Tibial artery (tissue), 4 donors: ENCODE data around the gene PLXNB3.
"Not testable (repeated sequence)": the region's sequence is repeated elsewhere in the genome, so short reads cannot be mapped to it uniquely, and the experiment has no call there.

ENCODE experiments used
- DNase-seq, 2 donors: peaks; one replicate each; pipeline ENCODE4 v3.0.0-alpha.2; 2019
- H3K27ac ChIP-seq, 2 donors: fragments of 200-600 bp; sonication (generic) in 1 of 2; 1 replicate in 1 of 2; 2 replicates in 1 of 2; pipeline ENCODE4 v1.5.1; 2018 to 2019; ENCODE audit warnings: mild to moderate bottlenecking in 1 of 2
- H3K27me3 ChIP-seq, 2 donors: fragments of 200-600 bp; sonication (generic) in 1 of 2; one replicate each; pipeline versions ENCODE4 v1.5.1 to v1.6.0; 2016 to 2019
- H3K36me3 ChIP-seq, 3 donors: fragments of 200-600 bp; sonication (generic) in 2 of 3; one replicate each; pipeline ENCODE4 v1.5.1; 2016 to 2019; ENCODE audit warnings: mild to moderate bottlenecking in 2 of 3
- H3K4me1 ChIP-seq, 4 donors: fragments of 200-600 bp; sonication (generic) in 2 of 4; 1 replicate in 3 of 4; 2 replicates in 1 of 4; pipeline ENCODE4 v1.5.1; 2016 to 2019
- H3K4me3 ChIP-seq, 2 donors: fragments of 200-600 bp; sonication (generic) in 1 of 2; 1 replicate in 1 of 2; 2 replicates in 1 of 2; pipeline ENCODE4 v1.5.1; 2018 to 2019; ENCODE audit warnings: mild to moderate bottlenecking in 2 of 2
- H3K9me3 ChIP-seq, 3 donors: fragments of 200-600 bp; sonication (generic) in 1 of 3; one replicate each; pipeline ENCODE4 v1.5.1; 2016 to 2019
- CTCF ChIP-seq, 2 experiments: fragments of 200-600 bp in 1 of 2; fragments of 450-650 bp in 1 of 2; IDR thresholded peaks; one replicate each; pipeline ENCODE4 v1.5.1; 2017 to 2019; ENCODE audit warnings: antibody characterized with exemption in 2 of 2, mild to moderate bottlenecking in 1 of 2, moderate library complexity in 1 of 2
- intact Hi-C: fragments of 100-400 bp; cut with DNase I; formaldehyde crosslinking; loops from one replicate; pipeline ENCODE4 v1.15.0; 2023; ENCODE audit warnings: low total_unique reads

The PLXNB3 gene

DNA sequence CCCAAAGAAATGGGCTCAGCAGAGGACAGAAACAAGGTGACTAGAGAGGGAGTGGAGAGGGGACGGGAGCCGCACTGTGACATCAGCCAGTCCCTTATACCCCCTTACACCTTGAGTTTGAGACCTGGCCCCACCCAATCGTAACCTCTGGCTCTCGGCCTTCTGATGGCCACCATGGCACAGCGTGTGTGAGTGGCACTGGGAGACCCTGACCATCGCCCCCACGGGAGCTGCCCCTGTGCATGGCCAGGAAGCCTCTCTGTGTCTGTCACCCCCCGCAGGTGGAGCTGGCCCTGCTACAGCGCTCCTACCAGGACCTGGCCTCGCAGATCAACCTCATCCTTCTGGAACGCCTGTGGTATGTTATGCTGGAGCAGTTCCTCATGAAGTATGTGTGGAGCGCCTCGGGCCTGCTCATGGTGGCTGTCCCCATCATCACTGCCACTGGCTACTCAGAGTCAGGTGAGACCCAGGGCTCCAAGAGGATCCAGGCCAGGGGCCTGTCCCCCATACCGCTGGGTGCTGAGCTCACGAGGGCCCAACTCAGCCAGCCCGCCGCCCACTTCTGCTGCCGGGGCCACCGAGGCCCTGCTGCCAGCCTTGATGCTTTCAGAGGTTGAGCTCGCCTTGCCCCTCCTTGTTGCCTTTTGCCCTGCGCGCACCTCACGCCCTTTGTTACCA is 35.0 kb upstream of the PLXNB3 start:
- peaks cover 0 to 8% (median 0%) of the 10 kb centered on the region in 3 donors for H3K36me3 ChIP-seq
- no peaks in the 10 kb centered on the region for H3K27me3 ChIP-seq
- H3K4me3 ChIP-seq = no peak overlapping the region
- peaks cover 0 to 39% (median 36%) of the 10 kb centered on the region in 4 donors for H3K4me1 ChIP-seq
- intact Hi-C loops = no loop called here
- no peak for TF ChIP-seq CTCF (IDR thresholded peaks at IDR 0.05)
- peaks cover 0 to 6% (median 5%) of the 10 kb centered on the region in 3 donors for H3K9me3 ChIP-seq
- H3K27ac ChIP-seq = no peak overlapping the region
- no peak for DNase-seq

GRCh38 chrX:153730115-153730514 is 33.9 kb upstream of the PLXNB3 start:
- H3K27me3 ChIP-seq, H3K9me3 ChIP-seq, H3K4me3 ChIP-seq, intact Hi-C loops, H3K27ac ChIP-seq, H3K36me3 ChIP-seq, DNase-seq: not testable (repeated sequence)
- H3K4me1 ChIP-seq = peaks cover 0 to 35% (median 32%) of the 10 kb centered on the region in 4 donors

GRCh38 chrX:153731117-153731844 is 32.8 kb upstream of the PLXNB3 start:
- no peaks in the 10 kb centered on the region for H3K27me3 ChIP-seq
- no peak for TF ChIP-seq CTCF (IDR thresholded peaks at IDR 0.05)
- H3K4me3 ChIP-seq = no peak overlapping the region
- H3K27ac ChIP-seq = no peak overlapping the region
- DNase-seq = no peak
- intact Hi-C loops = no loop called here
- peaks cover 0 to 24% (median 20%) of the 10 kb centered on the region in 4 donors for H3K4me1 ChIP-seq
- H3K36me3 ChIP-seq = peaks cover 0 to 14% (median 3%) of the 10 kb centered on the region in 3 donors
- peaks cover 0 to 6% (median 5%) of the 10 kb centered on the region in 3 donors for H3K9me3 ChIP-seq

DNA sequence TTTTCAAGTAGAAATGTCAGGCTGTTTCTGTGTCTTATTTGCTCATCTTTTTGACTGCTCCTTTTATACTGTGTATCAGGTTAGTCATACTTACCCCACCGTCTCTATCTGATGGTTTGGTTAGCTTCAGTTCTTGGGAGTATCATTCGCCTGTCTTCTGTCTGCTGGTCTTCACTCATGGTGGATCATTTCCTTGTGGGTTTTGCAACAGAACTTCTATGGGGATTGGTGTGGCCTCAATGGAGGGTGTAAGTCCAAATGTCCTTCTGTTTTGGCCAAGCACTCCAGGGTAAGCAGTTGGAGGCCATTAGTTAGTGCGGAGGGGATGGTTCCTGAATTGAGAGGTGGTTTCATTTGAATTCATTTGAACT is 32.2 kb upstream of the PLXNB3 start:
- intact Hi-C loops = no loop called here
- H3K9me3 ChIP-seq = peaks cover 0 to 6% (median 5%) of the 10 kb centered on the region in 3 donors
- H3K27ac ChIP-seq = no peak overlapping the region
- no peak for TF ChIP-seq CTCF (IDR thresholded peaks at IDR 0.05)
- DNase-seq = no peak
- H3K4me1 ChIP-seq = peaks cover 0 to 18% (median 15%) of the 10 kb centered on the region in 4 donors
- H3K4me3 ChIP-seq = no peak overlapping the region
- no peaks in the 10 kb centered on the region for H3K27me3 ChIP-seq
- peaks cover 0 to 19% (median 8%) of the 10 kb centered on the region in 3 donors for H3K36me3 ChIP-seq

DNA sequence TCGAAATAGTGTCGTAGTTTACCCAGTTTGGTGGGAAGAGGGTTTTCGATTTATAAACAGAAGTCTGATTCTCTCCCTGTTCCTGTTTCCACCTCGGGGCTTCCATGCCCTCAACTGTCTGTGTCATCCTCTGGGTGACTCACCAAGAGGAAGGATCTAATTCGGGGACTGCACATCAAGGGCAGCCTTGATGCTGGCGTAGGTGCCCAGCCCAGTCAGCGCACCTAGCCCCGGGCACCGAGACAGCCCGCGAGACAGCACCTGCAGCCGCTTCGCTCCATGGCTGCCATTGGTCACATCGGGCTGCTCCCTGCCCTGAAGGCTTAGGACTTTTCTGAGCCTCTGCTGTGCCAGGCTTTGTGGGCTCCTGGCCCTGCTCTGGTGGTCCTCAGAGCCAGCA is 31.6 kb upstream of the PLXNB3 start:
- DNase-seq = no peak
- peaks cover 0 to 6% (median 5%) of the 10 kb centered on the region in 3 donors for H3K9me3 ChIP-seq
- TF ChIP-seq CTCF (IDR thresholded peaks at IDR 0.05) = no peak
- H3K4me1 ChIP-seq = peaks cover 0 to 13% (median 11%) of the 10 kb centered on the region in 4 donors
- no peak overlapping the region for H3K4me3 ChIP-seq
- peaks cover 0 to 22% (median 14%) of the 10 kb centered on the region in 3 donors for H3K36me3 ChIP-seq
- no peaks in the 10 kb centered on the region for H3K27me3 ChIP-seq
- intact Hi-C loops = no loop called here
- H3K27ac ChIP-seq = no peak overlapping the region

DNA sequence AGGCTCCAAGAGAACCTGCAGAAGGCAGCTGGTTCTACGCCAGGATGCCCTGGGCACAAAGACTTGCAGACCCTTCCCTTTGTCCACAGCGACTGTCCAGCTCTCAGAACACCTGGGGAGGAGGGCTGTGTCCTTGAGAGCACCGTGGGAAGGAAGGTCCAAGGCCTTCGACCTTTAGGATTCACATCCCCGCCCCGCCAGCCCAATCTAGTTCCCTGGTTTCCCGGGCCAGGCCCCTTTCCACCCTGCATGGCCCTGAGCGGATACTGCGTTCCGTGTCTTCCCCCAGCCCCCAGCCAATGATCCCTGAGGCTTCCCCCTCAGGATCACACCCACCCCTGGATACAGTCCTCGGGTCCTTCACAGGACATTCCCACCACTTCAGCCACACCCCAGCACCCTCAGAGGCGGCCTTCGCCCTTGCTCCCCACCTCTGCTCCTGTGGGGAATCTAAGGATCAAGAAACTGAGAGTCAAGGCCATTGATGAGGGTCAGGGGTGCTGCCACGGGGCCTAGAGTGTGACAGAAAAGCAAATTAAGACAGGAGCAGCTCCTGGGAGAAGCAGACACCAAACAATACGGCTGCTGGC is 30.3 kb upstream of the PLXNB3 start:
- Histone ChIP-seq H3K36me3 (peaks cover 0 to 22% (median 14%) of the 10 kb centered on the region in 3 donors), H3K4me3 (no peak overlapping the region), H3K4me1 (no peaks in the 10 kb centered on the region), H3K27me3 (no peaks in the 10 kb centered on the region), H3K27ac (no peak overlapping the region), H3K9me3 (peaks cover 0 to 6% (median 5%) of the 10 kb centered on the region in 3 donors)
- DNase-seq = no peak
- TF ChIP-seq CTCF (IDR thresholded peaks at IDR 0.05) = no peak
- intact Hi-C loops = no loop called here
